Liver (tissue), 9 donors: ENCODE data around the gene NTNG1. TPM values are rescaled to one million over a fixed set of nuclear protein-coding genes. Genes with fewer than 3 reads are reported as not detected.

ENCODE experiments used
- DNase-seq: peaks from one replicate; pipeline ENCODE4 v3.0.0-alpha.2; 2017; ENCODE audit warnings: low spot score
- H3K27ac ChIP-seq, 2 donors: one replicate each; pipeline ENCODE4 v1.7.0; 2013; ENCODE audit warnings: inconsistent platforms in 2 of 2, low read length in 2 of 2, control low read depth in 1 of 2, low read depth in 1 of 2, mild to moderate bottlenecking in 1 of 2
- H3K27me3 ChIP-seq, 4 donors: one replicate each; pipeline versions ENCODE4 v1.6.1 to v1.7.0; 2013; ENCODE audit warnings: low read length in 3 of 4, inconsistent platforms in 1 of 4, mild to moderate bottlenecking in 1 of 4, moderate library complexity in 1 of 4; ENCODE audit not compliant: control insufficient read depth in 4 of 4, insufficient read depth in 4 of 4
- H3K36me3 ChIP-seq, 4 donors: one replicate each; pipeline versions ENCODE4 v1.6.1 to v1.7.0; 2013; ENCODE audit warnings: low read length in 3 of 4, mild to moderate bottlenecking in 3 of 4, low read depth in 1 of 4, moderate library complexity in 1 of 4; ENCODE audit not compliant: control insufficient read depth in 4 of 4, insufficient read depth in 3 of 4
- H3K4me1 ChIP-seq, 4 donors: one replicate each; pipeline versions ENCODE4 v1.6.1 to v1.7.0; 2013; ENCODE audit warnings: low read length in 3 of 4, mild to moderate bottlenecking in 3 of 4, moderate library complexity in 1 of 4; ENCODE audit not compliant: control insufficient read depth in 4 of 4, insufficient read depth in 4 of 4
- H3K4me3 ChIP-seq, 3 donors: one replicate each; pipeline versions ENCODE4 v1.6.1 to v1.7.0; 2013; ENCODE audit warnings: low read length in 3 of 3, control low read depth in 1 of 3, low read depth in 1 of 3, mild to moderate bottlenecking in 1 of 3
- H3K9ac ChIP-seq, 2 donors: one replicate each; pipeline ENCODE4 v1.7.0; 2013; ENCODE audit warnings: low read length in 2 of 2, mild to moderate bottlenecking in 2 of 2, moderate library complexity in 2 of 2, control low read depth in 1 of 2, low read depth in 1 of 2
- H3K9me3 ChIP-seq, 4 donors: one replicate each; pipeline versions ENCODE4 v1.6.1 to v1.7.0; 2013; ENCODE audit warnings: low read length in 3 of 4; ENCODE audit not compliant: control insufficient read depth in 4 of 4
- CTCF ChIP-seq: fragments of 150-350 bp; IDR thresholded peaks from 2 replicates; pipeline ENCODE4 v1.5.1; 2017; ENCODE audit warnings: improper control_type of control experiment, low read depth, low read length; ENCODE audit not compliant: missing input control
- EGR1 ChIP-seq, 2 donors: IDR thresholded peaks; 2 replicates each; pipeline ENCODE4 v1.6.1; 2016 to 2018; ENCODE audit warnings: antibody characterized with exemption in 2 of 2, low read depth in 2 of 2
- FOXA1 ChIP-seq: IDR thresholded peaks from 2 replicates; pipeline ENCODE4 v1.6.1; 2016; ENCODE audit warnings: antibody characterized with exemption
- FOXA2 ChIP-seq: IDR thresholded peaks from 2 replicates; pipeline ENCODE4 v1.6.1; 2016; ENCODE audit warnings: antibody characterized with exemption
- GABPA ChIP-seq, 2 donors: IDR thresholded peaks in 1 of 2; conservative IDR thresholded peaks in 1 of 2; 2 replicates each; pipeline ENCODE4 v1.6.1; 2016; ENCODE audit warnings: antibody characterized with exemption in 2 of 2, mild to moderate bottlenecking in 1 of 2, moderate library complexity in 1 of 2
- HNF4A ChIP-seq, 2 donors: conservative IDR thresholded peaks; 2 replicates each; pipeline ENCODE4 v1.6.1; 2016; ENCODE audit warnings: antibody characterized with exemption in 2 of 2, mild to moderate bottlenecking in 2 of 2
- HNF4G ChIP-seq: IDR thresholded peaks from 2 replicates; pipeline ENCODE4 v1.6.1; 2016; ENCODE audit warnings: antibody characterized with exemption
- JUND ChIP-seq, 2 donors: IDR thresholded peaks; 2 replicates each; pipeline ENCODE4 v1.6.1; 2016; ENCODE audit warnings: antibody characterized with exemption in 2 of 2
- NR2F2 ChIP-seq: IDR thresholded peaks from 2 replicates; pipeline ENCODE4 v1.6.1; 2016; ENCODE audit warnings: antibody characterized with exemption
- RAD21 ChIP-seq, 2 donors: IDR thresholded peaks; 2 replicates each; pipeline ENCODE4 v1.6.1; 2016; ENCODE audit warnings: antibody characterized with exemption in 2 of 2, mild to moderate bottlenecking in 2 of 2
- REST ChIP-seq: IDR thresholded peaks from 2 replicates; pipeline ENCODE4 v1.6.1; 2016; ENCODE audit warnings: antibody characterized with exemption, mild to moderate bottlenecking
- RXRA ChIP-seq, 2 donors: IDR thresholded peaks; 2 replicates each; pipeline ENCODE4 v1.6.1; 2017 to 2018; ENCODE audit warnings: antibody characterized with exemption in 2 of 2, mild to moderate bottlenecking in 1 of 2
- SP1 ChIP-seq: IDR thresholded peaks from 2 replicates; pipeline ENCODE4 v1.6.1; 2018; ENCODE audit warnings: antibody characterized with exemption, mild to moderate bottlenecking
- TAF1 ChIP-seq: conservative IDR thresholded peaks from 2 replicates; pipeline ENCODE4 v1.6.1; 2016; ENCODE audit warnings: antibody characterized with exemption, mild to moderate bottlenecking
- YY1 ChIP-seq: IDR thresholded peaks from 2 replicates; pipeline ENCODE4 v1.6.1; 2016; ENCODE audit warnings: antibody characterized with exemption, mild to moderate bottlenecking
- ZBTB33 ChIP-seq: IDR thresholded peaks from 2 replicates; pipeline ENCODE4 v1.6.1; 2016; ENCODE audit warnings: antibody characterized with exemption
- WGBS: extraction: QIAGEN DNeasy Blood & Tissue Kit; methylation state at CpG from one replicate; pipeline ENCODE4 v1.1.7; 2013; 5-methylcytosine and 5-hydroxymethylcytosine counted together
- polyA plus RNA-seq, 2 donors: library from polyadenylated mRNA; stranded (reverse) in 1 of 2; unstranded in 1 of 2; fragments of 200-250 nt in 1 of 2; fragments of >200 nt in 1 of 2; fragmentation: Nextera tagmentation in 1 of 2; extraction: Ambion mirVana in 1 of 2; gene quantifications; one replicate each; pipeline versions ENCODE4 v1.2.1 to v1.2.3, GENCODE V29; 2013 to 2015
- total RNA-seq, 2 donors: library from RNA; depleted of rRNA; stranded (reverse); fragments of >200 nt; gene quantifications; one replicate each; pipeline ENCODE4 v1.2.3, GENCODE V29; 2014
- TF ChIP-seq, protein P1 (sequence below): IDR thresholded peaks from 2 replicates; pipeline ENCODE4 v1.6.1; 2016; ENCODE audit warnings: antibody characterized with exemption
- TF ChIP-seq, protein P2 (sequence below): IDR thresholded peaks from 2 replicates; pipeline ENCODE4 v1.6.1; 2016; ENCODE audit warnings: antibody characterized with exemption
- donor health status: healthy.
- donor health status: healthy.
- donor health status: healthy.
- donor health status: healthy.
- donor health status: healthy.

Gene NTNG1
- total and polyA plus RNA-seq, 4 donors, result under 0.01 TPM; not detected in 2

DNA sequence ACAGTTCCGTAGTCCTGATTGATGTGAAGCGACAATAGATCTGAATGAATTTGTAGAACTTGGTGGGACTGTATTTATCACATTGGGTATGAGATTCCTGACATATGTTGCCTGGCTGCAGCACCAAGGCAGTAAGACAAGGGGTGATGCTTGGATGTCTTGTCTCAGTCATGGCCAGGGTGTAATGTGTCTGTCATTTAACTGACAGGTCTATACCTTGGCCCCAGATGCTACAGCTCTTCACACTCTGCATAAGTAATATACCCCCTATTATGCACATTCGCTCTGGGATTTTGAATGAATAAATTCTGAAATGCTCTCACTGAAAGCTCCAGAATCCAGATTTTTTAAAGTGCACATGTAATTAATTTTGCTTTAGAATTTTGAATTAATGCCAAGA, 47.3 kb downstream of the NTNG1 start:
- Histone ChIP-seq H3K4me1 (no peaks in the 10 kb centered on the region), H3K4me3 (no peak overlapping the region), H3K36me3 (no peaks in the 10 kb centered on the region), H3K27me3 (no peaks in the 10 kb centered on the region), H3K27ac (no peak overlapping the region), H3K9ac (no peak overlapping the region), H3K9me3 (no peaks in the 10 kb centered on the region)
- 87% methylated on average over 3 of the region's 3 CpGs for WGBS
- TF ChIP-seq, protein P1, sequence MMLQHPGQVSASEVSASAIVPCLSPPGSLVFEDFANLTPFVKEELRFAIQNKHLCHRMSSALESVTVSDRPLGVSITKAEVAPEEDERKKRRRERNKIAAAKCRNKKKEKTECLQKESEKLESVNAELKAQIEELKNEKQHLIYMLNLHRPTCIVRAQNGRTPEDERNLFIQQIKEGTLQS, result no peak
- TF ChIP-seq NR2F2, result no peak
- no peak for TF ChIP-seq FOXA2
- no peak for TF ChIP-seq FOXA1
- TF ChIP-seq, protein P2, sequence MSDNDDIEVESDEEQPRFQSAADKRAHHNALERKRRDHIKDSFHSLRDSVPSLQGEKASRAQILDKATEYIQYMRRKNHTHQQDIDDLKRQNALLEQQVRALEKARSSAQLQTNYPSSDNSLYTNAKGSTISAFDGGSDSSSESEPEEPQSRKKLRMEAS, result no peak
- TF ChIP-seq TAF1, result no peak
- TF ChIP-seq GABPA (IDR thresholded peaks at IDR 0.05 in 1 of 2, conservative IDR thresholded peaks at IDR 0.05 in 1 of 2), result no peak
- TF ChIP-seq YY1, result no peak
- TF ChIP-seq HNF4A (conservative IDR thresholded peaks at IDR 0.05), result no peak
- no peak for TF ChIP-seq EGR1 (IDR thresholded peaks at IDR 0.05; ENCODE audit: low read depth in 2 of 2)
- no peak for TF ChIP-seq JUND (IDR thresholded peaks at IDR 0.05)
- no peak for TF ChIP-seq REST
- TF ChIP-seq ZBTB33, result no peak
- no peak for TF ChIP-seq HNF4G
- TF ChIP-seq RAD21 (IDR thresholded peaks at IDR 0.05), result no peak
- no peak for TF ChIP-seq RXRA (IDR thresholded peaks at IDR 0.05)
- no peak for TF ChIP-seq CTCF
- TF ChIP-seq SP1, result no peak
- no peak for DNase-seq
